GM19455 (cell line): Measurements from ENCODE around the gene GALNT11.

ENCODE experiments used
- ATAC-seq: cut with Tn5 transposase; IDR thresholded peaks from one replicate; pipeline ENCODE4 v1.9.1; 2021; ENCODE audit not compliant: unreplicated experiment

GALNT11 gene

DNA sequence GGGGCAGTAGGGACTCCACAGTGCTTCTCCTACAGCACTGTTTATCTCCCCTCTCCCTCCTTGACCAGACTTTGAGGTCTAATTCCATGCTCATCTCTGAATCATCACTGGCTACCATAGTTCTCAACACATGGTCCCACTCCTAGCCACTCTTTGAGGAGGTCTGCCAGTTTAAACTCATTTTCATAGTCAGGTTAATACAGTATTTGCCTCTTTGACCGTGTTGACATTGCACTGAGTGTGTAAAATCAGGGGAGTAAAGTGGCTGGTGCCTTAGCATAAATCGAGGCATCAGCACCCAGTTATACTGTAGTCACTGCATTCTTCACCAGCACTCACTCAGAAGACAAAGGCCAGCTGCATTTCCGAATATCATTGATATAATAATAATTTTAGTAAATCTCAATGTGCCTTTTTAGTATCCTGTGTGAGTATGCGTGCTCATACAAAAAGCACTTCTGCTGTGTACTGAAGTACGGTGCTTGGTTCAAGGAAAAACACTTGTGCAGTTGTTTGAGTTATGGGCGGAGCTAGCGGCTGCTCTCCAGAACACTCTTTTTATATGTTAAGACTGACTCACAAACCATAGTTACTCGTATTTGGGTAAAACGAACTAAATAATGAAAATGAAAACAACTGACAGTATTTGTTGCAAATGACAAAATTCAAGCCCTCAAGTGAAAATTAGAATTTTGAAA is 89.7 kb downstream of the GALNT11 start:
- no peak for ATAC-seq

DNA sequence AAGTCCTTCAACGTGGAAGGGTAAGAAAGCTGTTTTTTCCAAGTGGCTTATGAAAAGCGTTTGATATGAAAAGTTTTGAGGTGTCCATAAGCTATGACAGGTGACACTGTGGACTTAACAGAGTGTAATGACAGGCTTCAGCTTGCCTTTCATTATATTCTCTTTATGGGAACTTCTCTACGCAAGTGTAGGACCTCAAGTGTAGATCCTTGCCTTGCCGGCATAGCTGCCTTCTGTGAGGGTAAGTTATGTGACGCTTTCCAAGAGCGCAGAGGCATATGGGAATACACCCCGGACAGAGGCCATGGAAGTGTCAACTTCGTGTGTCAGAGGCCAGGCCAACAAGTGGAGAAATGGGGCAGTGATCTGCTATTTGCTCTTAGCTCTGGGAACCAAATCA is 91.9 kb downstream of the GALNT11 start:
- no peak for ATAC-seq

DNA sequence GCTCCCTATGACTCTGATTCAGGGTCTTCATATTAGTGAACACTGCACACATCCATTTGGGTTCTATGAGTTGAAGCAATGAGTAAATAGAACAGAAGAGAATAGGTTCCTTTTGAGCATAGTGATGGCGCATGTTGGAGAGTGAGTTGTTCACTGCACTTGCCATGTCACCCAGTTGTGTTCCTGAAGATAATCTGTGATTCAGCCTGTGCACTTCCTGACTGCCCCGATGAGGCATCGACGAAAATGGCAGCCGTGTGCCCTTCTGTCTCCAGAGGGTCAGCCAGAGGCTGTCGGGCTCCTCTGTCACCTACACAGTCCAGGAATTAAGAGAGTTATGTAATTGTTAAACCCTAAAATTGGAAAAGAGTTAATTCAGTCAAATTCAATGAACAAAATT is 94.7 kb downstream of the GALNT11 start:
- no peak for ATAC-seq

DNA sequence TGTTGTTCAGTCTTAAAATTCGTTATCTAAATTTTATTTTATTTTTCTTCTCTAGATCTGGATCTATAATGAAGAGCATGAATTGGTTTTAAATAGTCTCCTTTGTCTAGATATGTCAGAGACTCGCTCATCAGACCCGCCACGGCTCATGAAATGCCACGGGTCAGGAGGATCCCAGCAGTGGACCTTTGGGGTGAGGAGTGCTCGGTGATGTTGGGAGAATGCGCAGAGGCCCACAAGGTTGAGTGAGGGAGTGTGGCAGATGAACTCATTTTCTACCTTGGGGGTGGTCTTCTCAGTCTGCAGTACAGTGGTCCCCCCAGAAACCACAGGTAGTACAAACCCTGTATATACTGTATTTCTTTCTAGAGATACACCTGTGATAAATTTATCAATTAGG is 95.3 kb downstream of the GALNT11 start:
- ATAC-seq, result no peak

DNA sequence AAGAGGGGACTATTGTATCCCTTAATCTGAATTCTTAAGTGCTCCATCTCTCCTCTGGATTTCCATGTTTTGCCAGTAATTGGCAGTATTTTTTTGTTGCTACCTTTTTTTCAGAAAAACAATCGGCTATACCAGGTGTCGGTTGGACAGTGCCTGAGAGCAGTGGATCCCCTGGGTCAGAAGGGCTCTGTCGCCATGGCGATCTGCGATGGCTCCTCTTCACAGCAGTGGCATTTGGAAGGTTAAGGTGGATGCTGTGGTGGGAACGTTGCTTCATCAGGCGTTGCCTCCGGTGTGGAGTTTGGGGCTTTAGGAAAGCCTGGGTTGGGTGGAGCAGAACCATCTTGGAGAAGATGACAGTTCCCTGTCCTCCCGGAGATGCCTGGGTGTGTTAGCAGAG is 96.0 kb downstream of the GALNT11 start:
- no peak for ATAC-seq

DNA sequence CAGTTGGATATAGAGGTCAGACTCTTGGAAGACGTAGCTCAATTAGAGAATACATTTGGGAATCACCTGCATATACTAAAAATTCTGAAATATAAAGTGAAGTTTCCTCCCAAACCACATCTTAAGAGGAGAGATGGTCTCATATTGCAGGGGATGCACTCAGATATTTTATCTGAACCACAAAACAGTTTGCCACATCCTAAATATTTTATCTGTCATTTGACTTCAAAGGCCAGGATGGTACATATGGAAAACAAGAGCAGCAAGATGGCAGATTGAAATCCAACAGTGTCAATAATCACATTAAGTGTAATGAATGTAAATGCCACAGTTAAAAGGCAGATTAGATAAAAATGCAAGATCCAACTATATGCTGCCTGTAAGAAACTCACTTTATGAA is 97.1 kb downstream of the GALNT11 start:
- no peak for ATAC-seq

DNA sequence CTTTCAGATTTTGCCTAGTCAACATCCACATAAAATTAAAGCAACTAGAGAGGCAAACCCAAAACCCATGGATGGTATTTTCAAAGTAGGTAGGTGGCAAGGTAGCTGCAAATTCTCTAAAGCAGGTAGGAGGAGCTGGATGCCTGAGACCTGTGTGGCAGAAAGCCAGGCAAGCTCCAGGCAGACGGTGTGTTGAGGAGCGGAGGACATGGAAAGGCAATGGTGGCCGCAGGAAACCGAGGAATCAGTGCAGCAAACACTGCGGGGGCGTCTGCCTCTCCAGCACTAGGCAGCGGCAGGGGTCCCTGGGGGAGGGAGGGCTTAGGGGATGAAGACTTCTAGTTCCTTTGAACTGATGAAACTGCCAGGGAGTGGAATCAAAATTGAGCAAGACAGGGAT is 101.3 kb downstream of the GALNT11 start:
- ATAC-seq, result no peak

DNA sequence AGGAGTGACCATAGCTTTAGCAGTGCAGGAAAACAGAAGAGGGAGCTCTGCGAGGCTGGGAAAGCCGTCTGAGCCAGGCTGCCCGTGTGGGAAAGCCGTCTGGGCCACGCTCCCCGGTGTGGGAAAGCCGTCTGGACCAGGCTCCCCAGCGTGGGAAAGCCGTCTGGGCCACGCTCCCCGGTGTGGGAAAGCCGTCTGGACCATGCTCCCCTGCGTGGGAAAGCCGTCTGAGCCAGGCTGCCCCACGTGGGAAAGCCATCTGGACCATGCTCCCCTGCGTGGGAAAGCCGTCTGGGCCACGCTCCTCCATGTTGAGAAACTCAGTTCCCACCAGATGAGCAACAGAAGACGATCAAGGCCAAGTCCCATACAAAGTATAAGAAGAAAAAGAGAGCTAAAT is 101.8 kb downstream of the GALNT11 start:
- ATAC-seq, result no peak

DNA sequence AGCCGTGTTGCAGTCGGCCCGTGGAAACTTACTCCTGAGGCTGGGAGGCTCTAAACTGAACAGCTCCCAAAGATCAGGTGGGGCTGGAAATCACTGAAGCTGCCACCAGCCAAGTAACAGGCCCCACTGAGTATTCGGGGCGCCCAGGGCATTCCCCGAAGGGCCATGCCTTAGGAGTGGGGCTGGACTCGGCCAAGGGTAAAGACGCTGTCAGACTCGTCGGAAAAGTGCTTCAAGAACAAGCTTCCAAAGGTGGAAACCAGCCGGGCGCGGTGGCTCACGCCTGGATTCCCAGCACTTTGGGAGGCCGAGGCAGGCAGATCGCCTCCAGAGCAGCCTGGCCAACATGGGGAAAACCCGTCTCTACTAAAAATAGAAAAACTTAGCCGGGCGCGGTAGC is 102.8 kb downstream of the GALNT11 start:
- ATAC-seq, result no peak

DNA sequence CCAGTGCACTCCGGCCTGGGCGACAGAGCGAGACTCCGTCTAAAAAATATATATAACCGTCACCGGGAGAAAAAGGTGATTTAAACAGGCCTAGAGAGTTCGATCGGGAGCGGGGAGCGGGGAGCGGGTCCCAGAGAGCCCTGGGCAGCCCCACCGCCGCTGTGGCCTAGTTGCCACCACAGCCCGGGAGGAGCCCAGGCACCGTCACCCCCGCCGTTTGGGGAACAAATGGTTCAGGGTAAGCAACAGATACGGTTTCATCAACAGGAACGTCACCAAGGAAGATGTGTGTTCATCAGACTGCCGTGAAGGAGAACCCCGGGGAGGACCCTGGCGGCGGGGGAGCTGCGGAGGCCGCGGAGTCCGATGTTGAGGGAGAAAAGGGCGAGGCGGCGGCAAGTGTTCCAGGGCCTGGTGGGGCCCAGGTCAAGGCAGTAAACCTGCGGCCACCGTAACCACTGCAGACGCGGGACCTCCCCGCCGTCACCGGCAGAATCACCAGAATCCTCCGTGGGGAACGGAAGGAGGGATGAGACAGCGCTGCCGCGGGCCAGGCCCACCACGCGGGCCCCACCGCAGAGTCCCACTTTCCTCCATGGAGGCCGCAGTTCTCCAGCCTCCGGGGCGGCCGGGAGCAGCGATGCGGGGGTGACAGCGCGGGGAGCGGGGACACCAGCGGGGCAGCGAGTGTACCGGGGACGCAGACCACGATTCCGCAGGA is 103.4 kb downstream of the GALNT11 start:
- ATAC-seq, result no peak

DNA sequence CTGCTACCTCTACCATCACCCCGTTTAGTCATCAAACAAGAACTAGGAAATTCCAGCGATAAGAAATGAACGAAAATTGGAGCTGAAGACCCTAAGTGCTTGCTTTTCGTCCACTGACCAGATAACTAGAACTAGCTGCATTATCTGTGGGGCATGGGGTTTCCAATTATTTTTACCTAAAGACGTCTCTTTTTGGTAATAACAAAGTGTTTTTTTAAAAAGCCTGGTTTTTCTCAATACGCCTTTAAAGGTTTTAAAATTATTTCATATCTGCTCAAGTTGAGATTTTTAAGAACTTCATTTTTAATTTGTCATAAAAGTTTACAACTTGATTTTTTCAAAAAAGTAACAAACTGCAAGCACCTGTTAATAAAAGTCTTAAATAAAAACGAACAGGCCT is 104.2 kb downstream of the GALNT11 start:
- no peak for ATAC-seq

DNA sequence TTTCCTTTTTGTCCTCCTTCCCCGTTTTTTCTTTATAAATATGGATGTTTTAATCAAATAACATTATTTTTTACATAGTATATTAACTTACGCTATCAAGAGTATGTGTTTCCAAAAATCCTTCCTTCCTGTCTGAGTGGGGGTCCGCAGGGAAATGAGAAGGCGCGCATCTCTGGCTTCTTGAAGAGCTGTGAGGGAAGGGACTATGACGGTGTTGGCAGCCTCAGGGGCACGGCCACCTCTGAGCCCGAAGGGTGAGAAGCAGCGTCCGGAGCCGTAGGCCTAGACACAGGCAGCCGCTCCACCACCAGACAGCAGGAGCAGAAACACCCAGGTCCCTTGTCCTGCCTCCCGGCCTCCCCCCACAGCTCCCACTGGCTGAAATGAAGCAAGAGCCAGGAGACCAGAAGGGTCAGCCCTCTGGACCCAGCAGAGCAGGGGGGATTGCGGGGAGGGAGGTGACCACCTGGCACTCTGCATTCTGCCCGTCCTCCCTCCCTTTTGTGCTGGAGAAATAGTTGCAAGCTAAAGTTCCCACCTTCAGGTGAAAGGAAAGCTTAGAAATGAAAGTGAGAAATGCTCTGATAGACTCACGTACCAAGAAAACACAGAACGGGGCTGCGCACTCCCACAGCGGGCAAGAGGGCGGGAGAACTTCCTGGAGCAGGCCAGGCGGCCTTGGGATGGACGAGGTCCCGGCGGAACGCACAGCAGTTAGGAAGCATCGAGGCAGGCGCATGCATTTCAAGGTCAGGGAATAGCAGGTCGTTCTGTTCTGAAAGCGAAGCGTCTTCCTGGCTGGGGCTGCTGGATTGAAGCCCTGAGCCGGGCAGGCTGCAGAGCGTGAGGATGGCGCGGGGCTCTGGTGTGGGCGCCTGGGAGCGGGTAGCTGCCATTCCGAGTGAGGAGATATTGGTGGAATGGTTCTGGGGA is 105.5 kb downstream of the GALNT11 start:
- no peak for ATAC-seq

DNA sequence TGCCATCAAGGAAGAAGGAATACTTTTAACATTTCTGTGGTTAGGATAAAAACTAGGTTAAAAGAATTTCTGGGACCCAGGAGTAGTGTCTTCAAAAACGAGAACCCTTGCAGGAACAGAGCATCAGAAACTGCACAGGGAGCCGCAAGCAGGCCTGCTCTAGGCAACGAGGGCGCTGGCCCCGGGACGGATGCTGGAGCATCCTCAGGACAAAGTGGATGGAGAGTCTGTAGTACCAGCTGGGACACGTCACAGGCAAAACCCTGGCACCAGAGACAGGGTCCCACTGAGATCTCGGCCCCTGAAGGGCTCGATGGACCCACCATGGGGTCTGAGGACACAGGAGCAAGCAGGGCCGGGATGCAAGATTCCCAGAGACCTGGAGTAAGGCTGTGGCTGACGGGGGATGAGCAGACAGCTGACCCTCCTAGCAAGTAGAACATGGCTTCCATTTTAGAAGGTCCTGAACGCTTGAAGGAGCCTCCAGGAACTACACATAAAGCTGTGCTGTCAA is 106.6 kb downstream of the GALNT11 start:
- no peak for ATAC-seq

DNA sequence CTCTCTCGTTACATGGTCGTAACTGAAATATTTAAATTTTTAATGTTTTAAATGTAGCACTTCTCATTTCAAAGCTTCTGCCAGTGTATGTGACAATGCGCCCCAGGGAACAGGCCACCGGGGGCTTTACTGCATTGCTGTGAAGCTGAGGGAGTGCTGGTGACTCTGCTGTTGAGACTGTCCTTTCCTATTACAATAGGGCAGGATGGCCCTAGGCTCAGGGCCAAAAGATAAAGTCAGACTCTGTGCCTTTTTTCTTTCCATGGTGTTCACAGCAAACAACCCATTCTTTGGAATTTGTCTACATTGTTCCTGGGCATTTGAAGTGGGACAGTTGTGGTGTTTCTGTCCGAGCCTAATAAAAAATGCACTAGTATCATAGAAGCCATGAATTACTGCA is 107.3 kb downstream of the GALNT11 start:
- ATAC-seq, result no peak

DNA sequence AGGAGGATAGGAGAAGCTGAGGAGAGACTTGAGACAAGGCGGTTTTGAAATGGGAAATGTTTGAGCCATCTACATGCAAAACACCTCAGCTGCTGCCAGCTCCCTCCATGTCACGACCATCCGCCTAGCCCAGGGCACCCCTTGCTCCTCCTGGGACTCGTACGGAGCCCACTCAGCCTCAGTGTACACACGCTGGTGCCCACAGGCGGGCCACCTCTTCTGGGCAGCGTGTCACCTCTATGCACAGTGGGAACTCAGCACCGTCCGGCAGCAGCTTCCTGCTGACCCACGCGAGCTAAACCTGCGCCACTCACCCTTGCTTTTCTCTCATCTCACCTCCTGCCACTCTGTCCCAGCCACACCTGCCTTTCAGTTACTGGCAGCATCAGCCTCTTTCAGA is 108.3 kb downstream of the GALNT11 start:
- ATAC-seq, result no peak

DNA sequence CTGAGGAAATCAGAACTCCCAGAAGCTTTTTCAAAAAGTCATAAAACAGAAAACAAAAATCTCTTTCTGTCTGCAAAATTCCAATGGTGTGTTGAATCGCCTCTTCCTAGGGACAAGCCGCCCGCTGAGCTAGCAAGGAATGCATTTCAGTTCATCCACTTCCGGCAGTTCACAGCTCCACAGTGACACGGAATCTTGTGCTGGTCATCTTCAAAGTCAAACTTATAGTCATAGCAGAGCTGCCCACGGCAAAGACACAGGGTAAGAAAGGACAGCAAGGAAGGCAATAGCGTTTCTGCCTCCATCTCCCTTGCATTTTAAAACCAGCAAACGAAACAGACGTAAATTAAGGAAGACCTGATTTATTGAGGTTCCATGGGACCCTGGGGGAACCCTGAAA is 111.2 kb downstream of the GALNT11 start:
- ATAC-seq, result no peak

DNA sequence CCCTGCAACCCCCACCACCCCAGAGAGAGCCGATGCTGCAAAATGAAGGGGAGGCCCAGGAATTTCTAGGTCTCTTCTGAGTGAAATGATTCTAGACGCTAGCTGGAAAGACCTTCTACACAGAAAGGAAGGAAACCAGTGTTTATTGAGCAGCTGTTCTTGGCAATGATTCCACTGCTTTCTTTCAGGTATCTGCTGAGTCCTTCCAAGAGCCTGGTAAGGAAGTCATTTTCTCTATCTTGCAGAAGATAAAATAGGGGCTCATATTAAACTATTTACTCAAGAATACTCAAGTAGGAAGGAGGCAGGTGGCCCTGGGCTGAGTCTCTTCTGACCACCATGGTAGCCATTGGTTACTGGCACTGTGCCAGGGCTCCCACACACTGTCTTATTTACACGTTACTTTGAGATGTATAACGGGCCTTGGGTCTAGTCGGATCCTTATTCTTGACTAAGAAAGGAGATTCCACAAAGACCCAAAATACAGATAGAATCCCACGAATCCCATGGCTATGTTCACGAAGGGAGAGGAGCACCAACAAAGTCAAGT is 112.1 kb downstream of the GALNT11 start:
- no peak for ATAC-seq

DNA sequence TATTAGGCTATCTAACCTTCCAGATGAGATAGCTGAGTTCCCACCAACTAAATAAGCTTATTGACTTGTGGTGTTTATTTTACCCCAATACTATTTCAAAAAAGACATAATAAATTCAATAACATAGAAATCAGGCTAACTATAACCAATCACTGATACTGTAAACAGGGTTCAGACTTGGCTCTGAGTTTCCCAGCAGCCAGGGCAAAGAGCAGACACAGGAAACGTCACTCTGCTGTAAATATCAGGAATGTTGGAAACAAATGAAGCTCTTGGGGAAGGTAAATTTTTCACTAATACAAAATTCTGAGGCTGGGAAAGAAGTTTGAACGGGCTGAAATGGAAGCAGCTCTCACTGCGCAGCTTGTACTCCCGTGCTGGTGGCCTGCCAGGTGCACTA is 114.6 kb downstream of the GALNT11 start:
- no peak for ATAC-seq

DNA sequence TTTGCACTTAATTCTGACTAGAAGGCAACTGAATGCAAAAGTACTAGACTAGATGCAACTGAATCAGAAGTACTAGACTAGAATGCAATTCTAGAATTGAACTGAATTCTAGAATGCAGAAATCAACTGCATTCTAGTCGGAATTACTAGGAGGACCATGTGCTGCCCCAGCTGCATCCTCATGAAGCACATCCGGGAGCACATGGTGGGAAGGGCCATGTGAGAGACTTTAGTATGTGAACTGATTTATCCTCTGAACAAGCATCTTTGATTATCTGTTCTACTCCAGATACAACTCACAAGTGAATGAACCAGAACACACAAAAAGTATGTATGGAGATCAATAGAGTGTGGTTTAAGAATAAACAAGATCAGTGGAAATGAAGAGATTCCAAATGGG is 115.1 kb downstream of the GALNT11 start:
- ATAC-seq, result no peak

DNA sequence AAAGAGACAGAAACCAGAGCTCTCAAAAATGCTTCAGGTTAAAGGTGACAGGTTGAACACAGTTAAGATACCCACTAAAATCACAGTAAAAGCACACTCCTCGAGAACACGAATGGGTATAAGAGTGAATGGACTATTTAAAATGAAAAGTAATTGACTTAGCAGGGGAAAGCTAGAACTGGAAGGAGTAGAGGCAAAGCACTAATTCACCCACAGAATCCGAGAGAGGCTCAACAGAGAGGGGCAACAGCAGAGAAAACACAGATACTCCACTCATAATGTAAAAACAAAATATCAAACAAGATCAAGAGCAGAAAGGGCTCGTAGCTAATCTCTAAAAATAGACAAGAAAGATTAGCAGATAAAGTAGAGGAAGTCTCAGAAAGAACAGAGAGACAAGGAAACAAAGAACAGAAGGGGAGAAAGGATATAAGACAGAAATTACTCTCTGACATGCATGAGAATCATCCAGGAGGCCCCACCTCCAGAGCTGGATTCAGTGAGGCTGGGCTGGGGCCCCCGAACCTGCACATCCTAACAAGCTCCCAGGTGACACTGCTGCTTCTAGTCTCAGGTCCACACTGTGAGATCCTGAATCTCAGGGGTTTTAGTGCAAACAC is 117.6 kb downstream of the GALNT11 start:
- no peak for ATAC-seq
